ENCODE data around the gene PLXNA4.

The PLXNA4 gene

DNA sequence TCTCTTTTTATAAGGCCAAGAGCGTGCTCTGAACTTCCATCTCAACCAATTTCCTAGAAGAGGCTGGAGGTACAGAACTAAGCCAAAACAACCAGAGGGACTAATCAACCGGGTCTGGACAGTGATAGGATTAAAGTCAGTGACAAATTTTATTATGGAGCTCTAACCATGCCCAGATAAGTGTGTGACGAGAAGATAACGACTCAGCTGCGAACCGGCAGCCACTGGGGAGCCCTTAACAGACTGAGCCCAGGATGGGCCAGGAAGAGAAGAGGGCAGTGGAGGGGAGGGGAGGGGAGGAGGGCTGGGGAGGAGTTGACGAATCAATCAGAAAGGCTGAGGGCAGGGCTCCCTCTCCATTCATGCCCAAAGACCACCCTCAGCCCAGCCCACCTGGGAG is 119.9 kb downstream of the PLXNA4 start:
- no peak overlapping the region for H3K27ac ChIP-seq
- H3K4me3 ChIP-seq (ENCODE audit: low read depth, low read length), result no peak overlapping the region
- in situ Hi-C loops (cut with HindIII; ENCODE audit: low pct_ligation_motif_present, low sequenced_read_pairs), result no loop called here
- no peaks in the 10 kb centered on the region for H3K27me3 ChIP-seq (replicated peaks)
- TF ChIP-seq, protein P1, sequence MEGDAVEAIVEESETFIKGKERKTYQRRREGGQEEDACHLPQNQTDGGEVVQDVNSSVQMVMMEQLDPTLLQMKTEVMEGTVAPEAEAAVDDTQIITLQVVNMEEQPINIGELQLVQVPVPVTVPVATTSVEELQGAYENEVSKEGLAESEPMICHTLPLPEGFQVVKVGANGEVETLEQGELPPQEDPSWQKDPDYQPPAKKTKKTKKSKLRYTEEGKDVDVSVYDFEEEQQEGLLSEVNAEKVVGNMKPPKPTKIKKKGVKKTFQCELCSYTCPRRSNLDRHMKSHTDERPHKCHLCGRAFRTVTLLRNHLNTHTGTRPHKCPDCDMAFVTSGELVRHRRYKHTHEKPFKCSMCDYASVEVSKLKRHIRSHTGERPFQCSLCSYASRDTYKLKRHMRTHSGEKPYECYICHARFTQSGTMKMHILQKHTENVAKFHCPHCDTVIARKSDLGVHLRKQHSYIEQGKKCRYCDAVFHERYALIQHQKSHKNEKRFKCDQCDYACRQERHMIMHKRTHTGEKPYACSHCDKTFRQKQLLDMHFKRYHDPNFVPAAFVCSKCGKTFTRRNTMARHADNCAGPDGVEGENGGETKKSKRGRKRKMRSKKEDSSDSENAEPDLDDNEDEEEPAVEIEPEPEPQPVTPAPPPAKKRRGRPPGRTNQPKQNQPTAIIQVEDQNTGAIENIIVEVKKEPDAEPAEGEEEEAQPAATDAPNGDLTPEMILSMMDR (IDR thresholded peaks at IDR 0.05; ENCODE audit: low read depth, low read length, missing control alignments), result no peak
- no peaks in the 10 kb centered on the region for H3K36me3 ChIP-seq (replicated peaks)
- no peak for DNase-seq

DNA sequence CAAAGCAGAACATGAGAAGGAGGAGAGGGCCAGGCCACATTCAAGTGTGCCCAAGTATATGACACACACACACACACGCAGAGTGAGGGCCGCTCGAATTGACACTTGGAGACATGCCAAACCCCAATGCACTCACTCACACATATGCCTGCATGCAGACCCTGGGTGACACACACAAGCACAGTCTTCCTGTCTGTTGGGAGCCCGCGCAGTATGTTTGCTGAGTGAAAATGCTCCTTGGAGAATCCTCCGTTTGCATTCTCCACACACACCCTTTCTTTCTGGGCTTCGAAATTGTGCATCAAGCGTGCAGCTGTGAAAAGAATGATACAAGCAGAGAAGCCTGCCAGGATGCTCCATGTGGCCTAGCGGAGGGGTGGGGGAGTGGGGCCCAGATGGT is 120.9 kb downstream of the PLXNA4 start:
- no peak overlapping the region for H3K27ac ChIP-seq
- H3K4me3 ChIP-seq (ENCODE audit: low read depth, low read length), result no peak overlapping the region
- no peaks in the 10 kb centered on the region for H3K36me3 ChIP-seq (replicated peaks)
- in situ Hi-C loops (cut with HindIII; ENCODE audit: low pct_ligation_motif_present, low sequenced_read_pairs), result no loop called here
- H3K27me3 ChIP-seq (replicated peaks), result no peaks in the 10 kb centered on the region
- DNase-seq, result no peak
- TF ChIP-seq, protein P1 (IDR thresholded peaks at IDR 0.05; ENCODE audit: low read depth, low read length, missing control alignments), result no peak

DNA sequence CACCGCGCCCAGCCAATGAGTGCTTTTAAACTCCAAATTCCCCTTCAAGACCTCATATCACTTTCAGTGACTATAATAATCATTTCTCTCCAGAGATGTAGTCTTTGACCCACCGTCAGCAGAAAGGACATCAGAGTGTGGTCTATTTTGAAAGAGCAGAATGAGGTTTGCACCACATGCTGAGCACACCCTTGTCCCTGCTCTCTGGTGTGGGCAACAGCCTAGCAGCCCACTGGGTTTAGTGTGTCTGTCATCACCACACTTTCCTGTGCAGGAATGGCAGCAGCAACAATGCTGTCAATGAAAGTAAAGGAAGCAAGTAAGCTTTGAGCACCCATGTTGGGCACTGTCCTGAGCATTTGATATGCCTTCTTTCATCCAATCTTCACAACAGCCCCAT is 122.4 kb downstream of the PLXNA4 start:
- no peaks in the 10 kb centered on the region for H3K27me3 ChIP-seq (replicated peaks)
- in situ Hi-C loops (cut with HindIII; ENCODE audit: low pct_ligation_motif_present, low sequenced_read_pairs), result no loop called here

DNA sequence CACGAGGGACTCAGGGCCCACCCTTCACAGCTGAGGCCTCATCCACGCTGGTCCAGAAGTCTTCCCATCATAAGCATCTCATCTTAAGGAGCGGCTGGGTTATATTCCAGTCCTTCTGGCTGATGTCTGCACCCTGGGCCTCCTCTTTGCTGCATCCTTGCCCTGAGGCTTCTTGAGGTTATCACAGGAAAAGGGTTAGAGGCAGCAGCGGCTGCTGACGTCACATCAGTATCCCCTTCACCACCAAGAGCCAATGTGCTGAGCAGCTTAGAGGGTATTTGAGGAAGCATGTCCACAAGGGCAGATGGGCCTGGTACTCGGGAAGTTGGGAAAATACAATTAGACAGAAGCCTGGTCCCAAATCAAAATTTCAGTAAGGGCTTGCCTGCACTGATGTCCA is 125.1 kb downstream of the PLXNA4 start:
- Histone ChIP-seq H3K27me3 (replicated peaks) (no peaks in the 10 kb centered on the region), H3K36me3 (replicated peaks) (no peaks in the 10 kb centered on the region), H3K27ac (no peak overlapping the region), H3K4me3 (ENCODE audit: low read depth, low read length) (no peak overlapping the region)
- in situ Hi-C loops (cut with HindIII; ENCODE audit: low pct_ligation_motif_present, low sequenced_read_pairs), result no loop called here
- no peak for DNase-seq
- TF ChIP-seq, protein P1 (IDR thresholded peaks at IDR 0.05; ENCODE audit: low read depth, low read length, missing control alignments), result no peak

More for the DNA sequence above, 122.4 kb downstream of the PLXNA4 start:
- DNase-seq, result no peak
- no peaks in the 10 kb centered on the region for H3K36me3 ChIP-seq (replicated peaks)
- H3K27ac ChIP-seq, result no peak overlapping the region
- no peak overlapping the region for H3K4me3 ChIP-seq (ENCODE audit: low read depth, low read length)
- TF ChIP-seq, protein P1 (IDR thresholded peaks at IDR 0.05; ENCODE audit: low read depth, low read length, missing control alignments), result no peak

DNA sequence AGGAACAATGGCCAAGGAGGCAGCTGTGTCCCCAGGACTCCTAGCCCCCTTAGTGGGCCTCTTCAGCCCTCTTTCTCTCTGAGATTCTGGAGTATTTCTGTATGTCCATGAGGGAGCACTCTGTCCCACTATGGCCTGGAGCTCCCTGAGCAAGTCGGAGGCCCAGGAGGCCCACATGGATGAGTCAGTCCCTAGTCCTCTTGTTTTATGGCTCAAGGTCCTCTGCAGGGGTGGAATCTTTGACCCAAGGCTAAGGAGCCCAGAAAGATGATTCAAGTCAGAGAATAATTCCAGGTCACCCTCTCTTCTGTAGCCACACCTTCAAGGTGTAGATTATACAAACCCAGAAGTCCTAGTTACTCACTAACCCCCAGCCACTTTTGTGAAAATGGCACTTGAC is 125.6 kb downstream of the PLXNA4 start:
- no peak overlapping the region for H3K4me3 ChIP-seq (ENCODE audit: low read depth, low read length)
- DNase-seq, result no peak
- H3K36me3 ChIP-seq (replicated peaks), result no peaks in the 10 kb centered on the region
- TF ChIP-seq, protein P1 (IDR thresholded peaks at IDR 0.05; ENCODE audit: low read depth, low read length, missing control alignments), result no peak
- in situ Hi-C loops (cut with HindIII; ENCODE audit: low pct_ligation_motif_present, low sequenced_read_pairs), result no loop called here
- no peak overlapping the region for H3K27ac ChIP-seq
- no peaks in the 10 kb centered on the region for H3K27me3 ChIP-seq (replicated peaks)

DNA sequence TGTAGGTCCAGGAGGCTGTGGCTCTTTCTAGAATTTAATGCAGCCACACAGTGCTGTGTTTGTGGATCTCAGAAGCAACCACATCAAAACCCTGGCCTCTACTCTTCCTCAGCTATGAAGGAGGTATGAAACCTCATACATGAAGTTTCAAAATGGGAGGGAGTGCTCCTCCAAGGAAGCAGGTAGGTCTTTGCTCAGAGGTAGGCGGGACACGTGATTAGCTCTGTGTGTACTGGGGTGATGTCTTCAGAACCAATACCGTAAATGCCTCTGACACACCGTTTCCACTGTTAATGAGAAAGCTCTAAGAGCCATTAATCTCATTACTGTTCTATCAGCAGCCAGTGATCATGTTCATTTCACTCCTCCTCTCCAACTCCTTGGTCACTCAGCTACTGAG is 126.1 kb downstream of the PLXNA4 start:
- TF ChIP-seq, protein P1 (IDR thresholded peaks at IDR 0.05; ENCODE audit: low read depth, low read length, missing control alignments), result no peak
- Histone ChIP-seq H3K27ac (no peak overlapping the region), H3K27me3 (replicated peaks) (no peaks in the 10 kb centered on the region), H3K36me3 (replicated peaks) (no peaks in the 10 kb centered on the region), H3K4me3 (ENCODE audit: low read depth, low read length) (no peak overlapping the region)
- in situ Hi-C loops (cut with HindIII; ENCODE audit: low pct_ligation_motif_present, low sequenced_read_pairs), result no loop called here
- no peak for DNase-seq

Measured in brain microvascular endothelial cell (primary cell).